SK-N-SH (cell line): ENCODE data around the gene CD300H. TPM values are rescaled to one million over a fixed set of nuclear protein-coding genes. Genes with fewer than 3 reads are reported as not detected.

ENCODE experiments used
- CTCF ChIA-PET: fragments of 300-600, 350-600 bp; formaldehyde crosslinking; extraction: SDS; loops from one replicate; lab custom pipeline; 2021; lab: Yijun Ruan, JAX
- POLR2A ChIA-PET: fragments of 350-600 bp; sonication (Branson Sonifier 250); formaldehyde crosslinking; extraction: SDS; loops from one replicate; lab custom pipeline; 2020; ENCODE audit warnings: antibody characterized with exemption, inconsistent platforms; lab: Yijun Ruan, JAX
- DNase-seq: peaks from one replicate; pipeline ENCODE4 v3.0.0; 2012
- H2AFZ ChIP-seq: fragments of 200-600 bp; sonication (generic); 2 replicates; pipeline ENCODE4 v1.8.1; 2016; ENCODE audit warnings: antibody characterized with exemption, mild to moderate bottlenecking, low read depth
- H3F3A ChIP-seq: fragments of 200-600 bp; sonication (generic); replicated peaks from 2 replicates; pipeline ENCODE3; 2016; ENCODE audit warnings: antibody characterized with exemption, mild to moderate bottlenecking; ENCODE audit not compliant: insufficient read depth
- H3K27ac ChIP-seq, 2 experiments: fragments of 200-500 bp in 1 of 2; fragments of 200-600 bp in 1 of 2; sonication (Bioruptor generic) in 1 of 2; sonication (generic), shearing (Covaris generic) in 1 of 2; 2 replicates each; pipeline versions ENCODE4 v1.5.1 to v1.6.1; 2014 to 2016; ENCODE audit warnings: low read depth in 2 of 2, inconsistent platforms in 1 of 2, low read length in 1 of 2, mild to moderate bottlenecking in 1 of 2, mixed read lengths in 1 of 2
- H3K27me3 ChIP-seq: fragments of 200-600 bp; sonication (generic), shearing (Covaris generic); 2 replicates; pipeline ENCODE4 v1.6.1; 2016; ENCODE audit warnings: mixed run types; ENCODE audit not compliant: insufficient read depth
- H3K36me3 ChIP-seq, 2 experiments: fragments of 200-500 bp in 1 of 2; fragments of 200-600 bp in 1 of 2; sonication (Bioruptor generic) in 1 of 2; sonication (generic) in 1 of 2; replicated peaks in 1 of 2; 2 replicates each; pipeline versions ENCODE3 to v1.5.1; 2014 to 2016; ENCODE audit warnings: low read length in 1 of 2, mild to moderate bottlenecking in 1 of 2; ENCODE audit not compliant: insufficient read depth in 2 of 2, control insufficient read depth in 1 of 2
- H3K4me1 ChIP-seq, 2 experiments: fragments of 200-500 bp in 1 of 2; fragments of 200-600 bp in 1 of 2; sonication (Bioruptor generic) in 1 of 2; sonication (generic), shearing (Covaris generic) in 1 of 2; 2 replicates each; pipeline versions ENCODE4 v1.5.1 to v1.6.1; 2014 to 2016; ENCODE audit warnings: low read depth in 1 of 2, low read length in 1 of 2, mixed run types in 1 of 2; ENCODE audit not compliant: insufficient read depth in 2 of 2, control insufficient read depth in 1 of 2
- H3K4me2 ChIP-seq: fragments of 200-600 bp; sonication (generic), shearing (Covaris generic); 2 replicates; pipeline ENCODE4 v1.6.1; 2017; ENCODE audit warnings: mixed run types
- H3K4me3 ChIP-seq, 2 experiments: fragments of 200-500 bp in 1 of 2; fragments of 200-600 bp in 1 of 2; sonication (Bioruptor generic) in 1 of 2; sonication (generic), shearing (Covaris generic) in 1 of 2; 2 replicates each; pipeline versions ENCODE4 v1.5.1 to v1.8.1; 2014 to 2016; ENCODE audit warnings: low read depth in 2 of 2, inconsistent platforms in 1 of 2, low read length in 1 of 2, mild to moderate bottlenecking in 1 of 2, mixed read lengths in 1 of 2, moderate library complexity in 1 of 2
- H3K79me2 ChIP-seq: fragments of 200-600 bp; sonication (generic); 2 replicates; pipeline ENCODE4 v1.8.1; 2017; ENCODE audit warnings: mild to moderate bottlenecking; ENCODE audit not compliant: insufficient read depth
- H3K9ac ChIP-seq: fragments of 200-600 bp; sonication (generic); 2 replicates; pipeline ENCODE4 v1.6.1; 2017; ENCODE audit warnings: mixed run types
- H3K9me2 ChIP-seq: fragments of 200-600 bp; sonication (generic); 2 replicates; pipeline ENCODE4 v1.6.1; 2017; ENCODE audit warnings: mixed run types
- H3K9me3 ChIP-seq: fragments of 200-600 bp; sonication (generic); 2 replicates; pipeline ENCODE4 v1.6.1; 2017; ENCODE audit warnings: mixed run types, mild to moderate bottlenecking, moderate library complexity
- H4K20me1 ChIP-seq: fragments of 200-600 bp; sonication (generic); 2 replicates; pipeline ENCODE4 v1.6.1; 2017; ENCODE audit warnings: mild to moderate bottlenecking, mixed run types; ENCODE audit not compliant: insufficient read depth
- CHD2 ChIP-seq: fragments of 150-350 bp; IDR thresholded peaks from 2 replicates; pipeline ENCODE4 v1.6.1; 2018; ENCODE audit warnings: low read length; ENCODE audit not compliant: partially characterized antibody
- EP300 ChIP-seq, 2 experiments: IDR thresholded peaks; 2 replicates each; pipeline versions ENCODE4 v1.4.0 to v1.6.1; 2012; ENCODE audit warnings: borderline replicate concordance in 1 of 2, low read depth in 1 of 2, low read length in 1 of 2
- FOXM1 ChIP-seq: IDR thresholded peaks from 2 replicates; pipeline ENCODE4 v1.4.0; 2012; ENCODE audit warnings: low read depth, mild to moderate bottlenecking
- GABPA ChIP-seq: IDR thresholded peaks from 2 replicates; pipeline ENCODE4 v1.4.0; 2012; ENCODE audit warnings: low read depth, mild to moderate bottlenecking
- GATA2 ChIP-seq: sonication (generic); formaldehyde crosslinking; IDR thresholded peaks from 2 replicates; pipeline ENCODE4 v1.5.0; 2020; ENCODE audit warnings: mild to moderate bottlenecking, missing genetic modification reagents
- JUND ChIP-seq: IDR thresholded peaks from 2 replicates; pipeline ENCODE4 v1.4.0; 2012
- MXI1 ChIP-seq: IDR thresholded peaks from 2 replicates; pipeline ENCODE4 v1.6.1; 2012; ENCODE audit warnings: mild to moderate bottlenecking, low read depth, low read length, improper control_type of control experiment
- POLR2AphosphoS5 ChIP-seq: IDR thresholded peaks from 2 replicates; pipeline ENCODE4 v1.6.1; 2012; ENCODE audit warnings: low read depth, low read length
- RXRA ChIP-seq: IDR thresholded peaks from 2 replicates; pipeline ENCODE4 v1.4.0; 2012; ENCODE audit warnings: low read depth, mild to moderate bottlenecking, borderline replicate concordance
- TAF1 ChIP-seq: IDR thresholded peaks from 2 replicates; pipeline ENCODE4 v1.6.1; 2012; ENCODE audit warnings: low read depth, mild to moderate bottlenecking, low read length, moderate library complexity, borderline replicate concordance
- TCF12 ChIP-seq: IDR thresholded peaks from 2 replicates; pipeline ENCODE4 v1.4.0; 2012
- TEAD4 ChIP-seq: IDR thresholded peaks from 2 replicates; pipeline ENCODE4 v1.4.0; 2012; ENCODE audit warnings: mild to moderate bottlenecking, borderline replicate concordance; ENCODE audit not compliant: insufficient read depth
- YY1 ChIP-seq: IDR thresholded peaks from 2 replicates; pipeline ENCODE4 v1.4.0; 2012; ENCODE audit warnings: low read depth, mild to moderate bottlenecking
- WGBS: methylation state at CpG from one replicate; pipeline ENCODE4 v1.1.6; 2017; ENCODE audit warnings: low lambda C conversion rate; 5-methylcytosine and 5-hydroxymethylcytosine counted together
- polyA plus RNA-seq, 3 experiments: library from polyadenylated mRNA; depleted of rRNA; stranded (reverse); fragments of >200 nt; gene quantifications; 2 replicates each; pipeline ENCODE4 v1.2.3, GENCODE V29; 2012
- TF ChIP-seq, protein P1 (sequence below): fragments of 150-350 bp; IDR thresholded peaks from 2 replicates; pipeline ENCODE4 v1.6.1; 2016; ENCODE audit warnings: mild to moderate bottlenecking, low read depth, low read length
- TF ChIP-seq, protein P2 (sequence below): IDR thresholded peaks from 2 replicates; pipeline ENCODE4 v1.4.0; 2012; ENCODE audit warnings: low read depth
- TF ChIP-seq, protein P3 (sequence below): IDR thresholded peaks from 2 replicates; pipeline ENCODE4 v1.4.0; 2012; ENCODE audit warnings: low read depth, borderline replicate concordance
- TF ChIP-seq, protein P4 (sequence below): fragments of 150-350 bp; IDR thresholded peaks from 2 replicates; pipeline ENCODE4 v1.6.1; 2017; ENCODE audit warnings: antibody characterized with exemption, low read length, low read depth, borderline replicate concordance
- TF ChIP-seq, protein P5 (sequence below): IDR thresholded peaks from 2 replicates; pipeline ENCODE4; 2012

CD300H gene
- polyA plus RNA-seq, 1 of the 3 experiments (the other 2 are of a cell fraction), result not detected

DNA sequence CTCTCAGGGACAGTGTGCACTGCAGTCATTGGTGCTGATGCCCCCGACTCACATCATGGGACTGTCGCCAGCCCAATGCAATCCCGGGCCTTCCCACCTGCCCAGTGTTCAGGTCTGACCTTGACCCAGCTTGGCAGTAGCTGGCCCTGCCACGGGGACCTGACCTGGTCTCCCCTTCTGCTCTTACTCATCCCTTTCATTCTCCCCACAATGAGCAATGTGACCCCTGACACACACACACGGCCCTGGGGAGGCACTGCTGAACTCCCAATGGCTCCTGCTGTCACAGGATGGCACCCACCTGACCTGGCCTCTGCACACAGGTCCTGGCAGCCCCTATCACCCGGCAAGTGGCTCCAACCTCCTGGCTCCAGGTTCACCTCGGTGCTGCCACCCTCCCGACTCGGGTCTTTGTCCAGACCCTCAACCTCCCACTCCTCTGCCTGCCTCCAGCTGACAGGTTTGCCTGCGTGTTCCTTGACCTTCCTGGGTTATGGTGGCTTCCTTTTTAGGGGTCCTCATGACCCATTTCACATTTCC lies 28.0 kb downstream of the CD300H start:
- H3K9me2 ChIP-seq, result no peaks in the 10 kb centered on the region
- no peaks in the 10 kb centered on the region for H3K36me3 ChIP-seq
- no peaks in the 10 kb centered on the region for H3K27me3 ChIP-seq
- TF ChIP-seq, protein P1, sequence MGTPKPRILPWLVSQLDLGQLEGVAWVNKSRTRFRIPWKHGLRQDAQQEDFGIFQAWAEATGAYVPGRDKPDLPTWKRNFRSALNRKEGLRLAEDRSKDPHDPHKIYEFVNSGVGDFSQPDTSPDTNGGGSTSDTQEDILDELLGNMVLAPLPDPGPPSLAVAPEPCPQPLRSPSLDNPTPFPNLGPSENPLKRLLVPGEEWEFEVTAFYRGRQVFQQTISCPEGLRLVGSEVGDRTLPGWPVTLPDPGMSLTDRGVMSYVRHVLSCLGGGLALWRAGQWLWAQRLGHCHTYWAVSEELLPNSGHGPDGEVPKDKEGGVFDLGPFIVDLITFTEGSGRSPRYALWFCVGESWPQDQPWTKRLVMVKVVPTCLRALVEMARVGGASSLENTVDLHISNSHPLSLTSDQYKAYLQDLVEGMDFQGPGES, result no peak
- TF ChIP-seq, protein P2, sequence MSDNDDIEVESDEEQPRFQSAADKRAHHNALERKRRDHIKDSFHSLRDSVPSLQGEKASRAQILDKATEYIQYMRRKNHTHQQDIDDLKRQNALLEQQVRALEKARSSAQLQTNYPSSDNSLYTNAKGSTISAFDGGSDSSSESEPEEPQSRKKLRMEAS, result no peak
- no peak for TF ChIP-seq TAF1
- no peak for TF ChIP-seq JUND
- no peak for TF ChIP-seq FOXM1
- TF ChIP-seq MXI1, result no peak
- no peak for TF ChIP-seq RXRA
- TF ChIP-seq, protein P3, sequence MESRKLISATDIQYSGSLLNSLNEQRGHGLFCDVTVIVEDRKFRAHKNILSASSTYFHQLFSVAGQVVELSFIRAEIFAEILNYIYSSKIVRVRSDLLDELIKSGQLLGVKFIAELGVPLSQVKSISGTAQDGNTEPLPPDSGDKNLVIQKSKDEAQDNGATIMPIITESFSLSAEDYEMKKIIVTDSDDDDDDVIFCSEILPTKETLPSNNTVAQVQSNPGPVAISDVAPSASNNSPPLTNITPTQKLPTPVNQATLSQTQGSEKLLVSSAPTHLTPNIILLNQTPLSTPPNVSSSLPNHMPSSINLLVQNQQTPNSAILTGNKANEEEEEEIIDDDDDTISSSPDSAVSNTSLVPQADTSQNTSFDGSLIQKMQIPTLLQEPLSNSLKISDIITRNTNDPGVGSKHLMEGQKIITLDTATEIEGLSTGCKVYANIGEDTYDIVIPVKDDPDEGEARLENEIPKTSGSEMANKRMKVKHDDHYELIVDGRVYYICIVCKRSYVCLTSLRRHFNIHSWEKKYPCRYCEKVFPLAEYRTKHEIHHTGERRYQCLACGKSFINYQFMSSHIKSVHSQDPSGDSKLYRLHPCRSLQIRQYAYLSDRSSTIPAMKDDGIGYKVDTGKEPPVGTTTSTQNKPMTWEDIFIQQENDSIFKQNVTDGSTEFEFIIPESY, result no peak
- no peak for TF ChIP-seq CHD2
- no peak for TF ChIP-seq EP300 (IDR thresholded peaks at IDR 0.05; ENCODE audit: borderline replicate concordance in 1 of 2, low read depth in 1 of 2, low read length in 1 of 2)
- no peak for TF ChIP-seq POLR2AphosphoS5
- no peak for TF ChIP-seq GATA2 (CRISPR knock-in tag)
- TF ChIP-seq GABPA, result no peak
- no peak for TF ChIP-seq TEAD4
- TF ChIP-seq, protein P4, sequence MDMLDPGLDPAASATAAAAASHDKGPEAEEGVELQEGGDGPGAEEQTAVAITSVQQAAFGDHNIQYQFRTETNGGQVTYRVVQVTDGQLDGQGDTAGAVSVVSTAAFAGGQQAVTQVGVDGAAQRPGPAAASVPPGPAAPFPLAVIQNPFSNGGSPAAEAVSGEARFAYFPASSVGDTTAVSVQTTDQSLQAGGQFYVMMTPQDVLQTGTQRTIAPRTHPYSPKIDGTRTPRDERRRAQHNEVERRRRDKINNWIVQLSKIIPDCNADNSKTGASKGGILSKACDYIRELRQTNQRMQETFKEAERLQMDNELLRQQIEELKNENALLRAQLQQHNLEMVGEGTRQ, result no peak
- TF ChIP-seq, protein P5, sequence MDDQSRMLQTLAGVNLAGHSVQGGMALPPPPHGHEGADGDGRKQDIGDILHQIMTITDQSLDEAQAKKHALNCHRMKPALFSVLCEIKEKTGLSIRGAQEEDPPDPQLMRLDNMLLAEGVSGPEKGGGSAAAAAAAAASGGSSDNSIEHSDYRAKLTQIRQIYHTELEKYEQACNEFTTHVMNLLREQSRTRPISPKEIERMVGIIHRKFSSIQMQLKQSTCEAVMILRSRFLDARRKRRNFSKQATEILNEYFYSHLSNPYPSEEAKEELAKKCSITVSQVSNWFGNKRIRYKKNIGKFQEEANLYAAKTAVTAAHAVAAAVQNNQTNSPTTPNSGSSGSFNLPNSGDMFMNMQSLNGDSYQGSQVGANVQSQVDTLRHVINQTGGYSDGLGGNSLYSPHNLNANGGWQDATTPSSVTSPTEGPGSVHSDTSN, result no peak
- no peak for TF ChIP-seq TCF12
- TF ChIP-seq YY1, result no peak
- TF ChIP-seq, all 33 proteins: peak for 0
- no peak for DNase-seq
- no peak overlapping the region for H2AFZ ChIP-seq
- H3F3A ChIP-seq, result no peaks in the 10 kb centered on the region
- no peak overlapping the region for H3K4me3 ChIP-seq
- no peaks in the 10 kb centered on the region for H3K79me2 ChIP-seq
- H4K20me1 ChIP-seq, result no peaks in the 10 kb centered on the region
- ChIA-PET CTCF (interaction anchor here (1.6 kb wide), 1 partner anchor 171 kb away, joined by 6 read pairs; no protein-coding TSS in a partner anchor), POLR2A (no interaction called here)
- H3K4me1 ChIP-seq, result no peaks in the 10 kb centered on the region
- no peak overlapping the region for H3K4me2 ChIP-seq
- H3K9me3 ChIP-seq, result no peaks in the 10 kb centered on the region; the same call in 1 of the 2 replicates
- no peak overlapping the region for H3K27ac ChIP-seq
- 11% methylated on average over 10 of the region's 10 CpGs for WGBS
- no peak overlapping the region for H3K9ac ChIP-seq
